ENCODE data around the gene CCDC69.
A peak's percentile ranks its signal among the peaks of the same experiment; 100 is the strongest.

DNA sequence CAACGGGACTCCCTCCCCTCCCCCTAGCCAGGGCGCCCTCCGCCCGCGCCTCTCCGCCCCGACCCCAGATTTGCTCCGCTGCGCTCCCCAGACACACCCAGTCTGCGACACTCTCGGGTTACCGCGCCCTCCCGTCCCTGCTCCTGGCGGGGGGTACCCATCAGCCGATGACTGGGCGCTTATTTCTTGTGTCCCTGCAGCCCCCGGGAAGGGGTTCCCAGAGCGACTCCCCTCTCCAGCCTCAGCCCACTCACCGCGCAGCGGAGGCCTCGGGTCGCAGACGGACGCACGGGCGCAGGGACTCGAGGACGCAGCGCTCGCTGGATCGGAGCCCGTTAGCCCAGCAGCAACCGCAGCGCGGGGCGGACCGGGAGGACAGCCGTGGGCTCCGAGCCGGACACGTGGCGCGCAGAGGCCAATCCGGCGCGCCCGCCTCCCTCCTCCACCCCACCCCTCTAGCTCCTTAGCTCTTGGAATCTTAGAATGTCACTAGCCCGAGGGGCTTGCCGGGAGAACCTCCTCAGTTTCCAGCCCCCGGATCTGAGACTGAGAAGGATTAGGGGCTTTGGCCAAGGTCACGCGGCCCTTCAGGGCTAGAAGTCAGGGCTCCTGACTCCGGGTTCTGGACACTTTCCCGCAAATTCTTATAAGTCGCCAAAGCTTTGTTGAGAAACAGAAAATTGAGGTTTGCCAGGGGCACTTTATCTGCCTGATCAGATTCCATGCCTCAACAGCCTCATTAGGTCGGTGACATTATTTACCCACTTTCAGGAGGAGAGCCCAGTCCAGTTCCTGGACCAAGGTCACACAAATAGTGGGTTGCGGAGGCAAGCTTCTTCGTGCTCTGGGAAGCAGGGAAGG is 66.2 kb downstream of the CCDC69 start, which contains the start of gene ANXA6:
- TF ChIP-seq CTCF (IDR thresholded peaks at IDR 0.05) (no peak), POLR2A (IDR thresholded peaks at IDR 0.05) (peak; percentile 24 to 53 (median 46))

All from body of pancreas (tissue), 4 donors.